GM23248 (cell line): Measurements from ENCODE around the gene MLLT6. TPM values are rescaled to one million over a fixed set of nuclear protein-coding genes. Genes with fewer than 3 reads are reported as not detected.

Experiments used
- DNase-seq: peaks from one replicate; pipeline ENCODE4 v3.0.0-alpha.2; 2015
- H2AFZ ChIP-seq: fragments of 200-600 bp; sonication (generic); 2 replicates; pipeline ENCODE4 v1.6.1; 2016; ENCODE audit warnings: antibody characterized with exemption
- H3F3A ChIP-seq: fragments of 200-600 bp; sonication (generic); 2 replicates; pipeline ENCODE4 v1.6.1; 2016; ENCODE audit warnings: mild to moderate bottlenecking, antibody characterized with exemption, mixed run types; ENCODE audit not compliant: insufficient read depth
- H3K27ac ChIP-seq: fragments of 200-600 bp; sonication (generic); 2 replicates; pipeline ENCODE4 v1.5.1; 2016; ENCODE audit warnings: mild to moderate bottlenecking
- H3K27me3 ChIP-seq: fragments of 200-600 bp; sonication (generic); replicated peaks from 2 replicates; pipeline ENCODE4 v1.6.1; 2016; ENCODE audit warnings: mild to moderate bottlenecking; ENCODE audit not compliant: insufficient read depth
- H3K36me3 ChIP-seq: fragments of 200-600 bp; sonication (generic); 2 replicates; pipeline ENCODE4 v1.6.1; 2016; ENCODE audit warnings: low read depth, mild to moderate bottlenecking
- H3K4me1 ChIP-seq: fragments of 200-600 bp; sonication (generic); 2 replicates; pipeline ENCODE4 v1.6.1; 2016; ENCODE audit warnings: mild to moderate bottlenecking; ENCODE audit not compliant: insufficient read depth
- H3K4me2 ChIP-seq: fragments of 200-600 bp; sonication (generic); one replicate; pipeline ENCODE4 v1.6.1; 2016; ENCODE audit warnings: mild to moderate bottlenecking; ENCODE audit not compliant: unreplicated experiment
- H3K4me3 ChIP-seq: fragments of 200-600 bp; sonication (generic); 2 replicates; pipeline ENCODE4 v1.5.1; 2016; ENCODE audit warnings: mild to moderate bottlenecking
- H3K79me2 ChIP-seq: fragments of 200-600 bp; sonication (generic); 2 replicates; pipeline ENCODE4 v1.6.1; 2016; ENCODE audit warnings: mild to moderate bottlenecking; ENCODE audit not compliant: insufficient read depth
- H3K9ac ChIP-seq: fragments of 200-600 bp; sonication (generic); 2 replicates; pipeline ENCODE4 v1.6.1; 2016; ENCODE audit warnings: mild to moderate bottlenecking
- H3K9me2 ChIP-seq: fragments of 200-600 bp; sonication (generic); 2 replicates; pipeline ENCODE4 v1.6.1; 2016; ENCODE audit warnings: mixed run types, mild to moderate bottlenecking, moderate library complexity; ENCODE audit not compliant: insufficient read depth
- H3K9me3 ChIP-seq: fragments of 200-600 bp; sonication (generic); one replicate; pipeline ENCODE4 v1.6.1; 2017; ENCODE audit warnings: low read depth
- H4K20me1 ChIP-seq: fragments of 200-600 bp; sonication (generic); 2 replicates; pipeline ENCODE4 v1.6.0; 2016; ENCODE audit not compliant: insufficient read depth
- EZH2 ChIP-seq: fragments of 200-600 bp; sonication (generic); IDR thresholded peaks from 2 replicates; pipeline ENCODE4 v1.6.1; 2018; ENCODE audit warnings: antibody characterized with exemption, mild to moderate bottlenecking; ENCODE audit not compliant: insufficient read depth, poor library complexity, severe bottlenecking
- EZH2phosphoT487 ChIP-seq: fragments of 200-600 bp; sonication (generic); IDR thresholded peaks from 2 replicates; pipeline ENCODE4 v1.6.1; 2018; ENCODE audit warnings: antibody characterized with exemption, moderate library complexity, mild to moderate bottlenecking, low read depth; ENCODE audit not compliant: insufficient read depth
- WGBS, 2 experiments: methylation state at CpG; one replicate each; pipeline ENCODE4 v1.1.6; 2015 to 2017; ENCODE audit warnings: low lambda C conversion rate in 2 of 2, low coverage in 1 of 2; ENCODE audit errors: missing lambda C conversion rate in 2 of 2; 5-methylcytosine and 5-hydroxymethylcytosine counted together
- in situ Hi-C: fragments of 300-500 bp; cut with MboI; formaldehyde crosslinking; loops from 2 replicates; pipeline ENCODE4 v1.15.0; 2020
- polyA plus RNA-seq: library from polyadenylated mRNA; unstranded; fragments of >200 nt; fragmentation: Nextera tagmentation; extraction: Ambion mirVana; gene quantifications from 2 replicates; pipeline ENCODE4 v1.2.1, GENCODE V29; 2016
- total RNA-seq: library from RNA; depleted of rRNA; stranded (reverse); fragments of >200 nt; shearing (Covaris generic); gene quantifications from 2 replicates; pipeline ENCODE4 v1.2.3, GENCODE V29; 2014

The MLLT6 gene
- total and polyA plus RNA-seq, 2 experiments from 2014 or later = 3.1 to 18.9 TPM

DNA sequence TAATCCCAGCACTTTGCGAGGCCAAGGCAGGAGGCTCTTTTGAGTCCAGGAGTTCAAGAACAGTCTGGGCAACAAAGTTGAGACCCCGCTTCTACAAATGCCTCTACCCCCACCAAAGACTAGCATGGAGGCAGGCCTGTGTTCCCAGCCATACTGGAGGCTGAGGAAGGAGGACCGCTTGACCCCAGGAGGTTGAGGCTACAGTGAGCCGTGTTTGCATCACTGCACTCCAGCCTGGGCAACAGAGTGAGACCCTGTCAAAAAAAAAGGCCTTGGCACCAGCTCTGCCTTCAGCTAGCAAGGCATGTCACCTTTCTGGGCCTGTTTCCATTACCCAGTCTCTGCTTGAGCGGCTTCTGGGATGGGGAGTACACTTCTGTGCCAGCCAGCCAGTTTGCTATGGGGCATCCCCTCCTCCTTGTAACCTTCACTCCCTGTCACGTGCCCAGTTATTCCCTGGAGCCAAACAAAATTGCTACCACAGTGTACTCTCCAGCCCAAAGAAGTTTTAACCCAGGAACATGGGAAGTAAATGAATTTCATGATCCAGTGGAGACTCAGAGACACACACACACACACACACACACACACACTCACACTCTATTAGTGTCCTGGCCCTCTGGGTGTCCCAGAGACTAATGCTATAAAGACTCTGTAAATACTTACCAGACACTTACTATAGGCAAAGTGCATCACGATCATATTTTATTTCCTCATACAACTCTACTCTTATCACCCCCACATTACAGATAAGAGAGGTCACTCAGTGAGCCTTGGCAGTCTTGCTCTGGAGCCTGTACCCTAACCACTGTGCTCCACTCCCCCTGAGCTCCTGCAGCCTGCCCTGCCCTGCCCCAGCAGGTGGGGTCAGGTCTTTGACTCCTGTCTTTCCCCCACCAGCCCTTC lies 27.6 kb downstream of the MLLT6 start:
- no peak overlapping the region for H2AFZ ChIP-seq
- WGBS, 2 experiments = 72% methylated on average over 7 of the region's 7 CpGs
- TF ChIP-seq EZH2phosphoT487 (no peak), EZH2 (no peak)
- H3K4me1 ChIP-seq = peaks cover 21% of the 10 kb centered on the region; the same call in 1 of the 2 replicates
- no peak overlapping the region for H3K9ac ChIP-seq
- H3K9me2 ChIP-seq = no peaks in the 10 kb centered on the region
- no peak overlapping the region for H3K4me2 ChIP-seq
- no peak for DNase-seq
- H4K20me1 ChIP-seq = no peaks in the 10 kb centered on the region
- in situ Hi-C loops = no loop called here
- H3F3A ChIP-seq = peaks cover 31% of the 10 kb centered on the region
- peaks cover 10% of the 10 kb centered on the region for H3K79me2 ChIP-seq
- no peak overlapping the region for H3K27ac ChIP-seq
- H3K4me3 ChIP-seq = no peak overlapping the region
- H3K36me3 ChIP-seq = peaks cover 9% of the 10 kb centered on the region; the same call in 1 of the 2 replicates
- H3K9me3 ChIP-seq = no peaks in the 10 kb centered on the region
- no peaks in the 10 kb centered on the region for H3K27me3 ChIP-seq

DNA sequence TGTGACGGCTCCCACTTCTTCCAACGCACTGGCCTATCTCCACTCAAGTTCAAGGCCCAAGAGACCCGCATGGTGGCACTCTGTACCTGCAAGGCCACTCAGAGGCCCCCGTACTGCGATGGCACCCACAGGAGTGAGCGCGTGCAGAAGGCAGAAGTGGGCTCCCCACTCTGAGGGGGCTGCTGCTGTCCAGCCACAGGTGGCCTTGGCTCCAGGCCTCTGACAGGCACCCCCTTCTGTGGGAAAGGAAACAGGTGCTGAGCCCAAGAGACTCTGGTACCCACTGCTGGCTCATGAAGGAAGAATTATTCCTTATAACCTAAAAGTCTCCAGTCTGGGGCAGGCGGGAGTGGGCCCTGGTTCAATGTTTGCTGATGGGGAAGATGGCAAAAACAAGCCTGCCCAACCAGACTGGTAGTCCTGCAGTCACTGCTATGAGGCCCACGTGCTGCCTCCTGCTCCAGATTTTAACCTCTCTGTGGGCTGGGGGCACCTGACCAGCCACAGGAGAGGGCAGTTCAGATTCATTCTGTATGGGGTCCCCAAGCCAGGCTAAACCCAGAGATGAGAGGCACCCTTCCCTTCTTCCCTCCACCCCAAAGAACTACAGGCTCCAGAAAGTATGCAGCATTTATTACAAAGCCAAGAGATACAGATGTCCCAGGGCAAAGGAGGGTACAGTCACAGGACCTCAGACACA lies 28.4 kb downstream of the MLLT6 start:
- Histone ChIP-seq H3K4me1 (peaks cover 21% of the 10 kb centered on the region; the same call in 1 of the 2 replicates), H3F3A (peaks cover 27% of the 10 kb centered on the region), H3K9me3 (no peaks in the 10 kb centered on the region), H3K27me3 (no peaks in the 10 kb centered on the region), H3K79me2 (peaks cover 16% of the 10 kb centered on the region), H4K20me1 (no peaks in the 10 kb centered on the region), H3K4me2 (no peak overlapping the region), H3K27ac (no peak overlapping the region), H3K9me2 (no peaks in the 10 kb centered on the region), H3K9ac (no peak overlapping the region), H3K36me3 (peaks cover 9% of the 10 kb centered on the region; the same call in 1 of the 2 replicates), H2AFZ (no peak overlapping the region), H3K4me3 (no peak overlapping the region)
- DNase-seq = no peak
- TF ChIP-seq EZH2 (no peak), EZH2phosphoT487 (no peak)
- in situ Hi-C loops = no loop called here
- 71 to 75% methylated on average over 9 of the region's 9 CpGs for WGBS, 2 experiments

DNA sequence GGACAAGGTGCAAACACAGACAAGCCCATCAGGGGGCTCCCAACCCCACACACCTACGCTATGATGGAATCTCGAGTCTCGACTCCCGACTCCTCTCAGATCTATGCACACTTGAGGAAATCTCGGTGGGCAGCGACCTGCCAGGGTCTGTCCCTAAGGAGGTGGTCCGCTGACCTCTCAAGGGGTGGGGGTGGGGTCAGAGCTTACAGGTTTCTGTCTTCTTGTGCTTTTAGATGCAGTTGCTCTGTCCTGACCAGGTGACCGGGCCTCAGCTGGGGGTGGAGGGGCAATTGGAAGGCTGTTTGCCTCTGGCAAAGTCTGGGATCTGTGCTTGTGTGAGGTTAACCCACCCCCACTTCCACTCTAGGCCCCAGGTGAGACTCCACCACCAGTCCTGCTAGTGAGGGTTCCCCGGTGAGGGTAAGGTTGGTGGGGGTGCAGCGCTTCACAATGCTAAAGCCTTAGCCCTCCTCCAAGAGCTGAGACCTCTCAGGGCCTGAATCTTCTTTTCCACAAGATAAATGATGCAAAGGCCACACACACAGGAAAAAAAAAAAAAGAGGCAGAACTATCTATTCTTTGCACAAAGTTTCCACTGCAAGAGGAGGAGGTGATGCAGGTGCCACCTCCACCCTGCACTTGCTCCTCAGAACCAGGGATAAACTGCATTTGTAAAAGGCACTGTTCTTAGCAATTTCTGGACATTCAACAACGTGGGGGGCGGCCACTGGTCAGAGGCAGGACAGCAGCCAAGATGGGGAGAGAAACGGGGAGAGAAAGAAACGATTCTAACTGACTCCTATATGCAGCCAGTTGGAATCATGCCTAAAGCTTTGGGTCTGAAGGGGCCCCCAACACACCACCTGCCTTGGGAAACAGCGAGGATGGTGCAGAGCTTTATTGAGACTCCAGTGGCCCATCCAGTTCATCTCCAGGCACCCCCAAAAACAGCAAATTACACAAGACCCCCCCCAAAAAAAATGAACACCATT lies 29.2 kb downstream of the MLLT6 start:
- WGBS, 2 experiments = 73 to 74% methylated on average over 15 of the region's 15 CpGs
- peaks cover 9% of the 10 kb centered on the region; the same call in 1 of the 2 replicates for H3K36me3 ChIP-seq
- peaks cover 20% of the 10 kb centered on the region; the same call in 1 of the 2 replicates for H3K4me1 ChIP-seq
- TF ChIP-seq EZH2 (no peak), EZH2phosphoT487 (no peak)
- H3K4me2 ChIP-seq = no peak overlapping the region
- peaks cover 20% of the 10 kb centered on the region for H3K79me2 ChIP-seq
- no peak overlapping the region for H3K9ac ChIP-seq
- DNase-seq = no peak
- in situ Hi-C loops = no loop called here
- H3K9me2 ChIP-seq = no peaks in the 10 kb centered on the region
- H3K27me3 ChIP-seq = no peaks in the 10 kb centered on the region
- no peak overlapping the region for H3K4me3 ChIP-seq
- no peak overlapping the region for H2AFZ ChIP-seq
- no peaks in the 10 kb centered on the region for H4K20me1 ChIP-seq
- H3K9me3 ChIP-seq = no peaks in the 10 kb centered on the region
- peaks cover 23% of the 10 kb centered on the region for H3F3A ChIP-seq
- H3K27ac ChIP-seq = no peak overlapping the region
